HG02678 (cell line): ENCODE results near the gene AHDC1.
"Not testable (repeated sequence)": the region's sequence is repeated elsewhere in the genome, so short reads cannot be mapped to it uniquely, and the experiment has no call there.

Experiments
- ATAC-seq: cut with Tn5 transposase; IDR thresholded peaks from one replicate; pipeline ENCODE4 v1.9.1; 2021; ENCODE audit warnings: mild to moderate bottlenecking, moderate library complexity; ENCODE audit not compliant: unreplicated experiment

The AHDC1 gene

DNA sequence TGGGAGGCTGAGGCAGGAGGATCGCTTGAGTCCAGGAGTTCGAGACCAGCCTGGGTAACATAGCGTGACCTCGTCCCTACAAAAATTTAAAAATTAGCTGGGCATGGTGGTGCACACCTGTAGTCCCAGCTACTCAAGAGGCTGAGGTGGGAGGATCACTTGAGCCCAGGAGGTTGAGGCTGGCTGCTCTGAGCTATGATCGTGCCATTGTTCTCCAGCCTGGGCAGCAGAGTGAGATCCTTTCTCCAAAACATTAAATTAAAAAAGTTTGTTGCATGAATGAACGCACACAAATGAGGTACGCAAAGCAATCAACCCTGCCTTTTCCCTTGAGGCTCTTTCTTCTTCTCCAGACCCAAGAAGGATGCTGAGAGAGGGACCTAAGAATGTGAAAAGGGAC lies 50.1 kb downstream of the AHDC1 start:
- ATAC-seq = not testable (repeated sequence)

DNA sequence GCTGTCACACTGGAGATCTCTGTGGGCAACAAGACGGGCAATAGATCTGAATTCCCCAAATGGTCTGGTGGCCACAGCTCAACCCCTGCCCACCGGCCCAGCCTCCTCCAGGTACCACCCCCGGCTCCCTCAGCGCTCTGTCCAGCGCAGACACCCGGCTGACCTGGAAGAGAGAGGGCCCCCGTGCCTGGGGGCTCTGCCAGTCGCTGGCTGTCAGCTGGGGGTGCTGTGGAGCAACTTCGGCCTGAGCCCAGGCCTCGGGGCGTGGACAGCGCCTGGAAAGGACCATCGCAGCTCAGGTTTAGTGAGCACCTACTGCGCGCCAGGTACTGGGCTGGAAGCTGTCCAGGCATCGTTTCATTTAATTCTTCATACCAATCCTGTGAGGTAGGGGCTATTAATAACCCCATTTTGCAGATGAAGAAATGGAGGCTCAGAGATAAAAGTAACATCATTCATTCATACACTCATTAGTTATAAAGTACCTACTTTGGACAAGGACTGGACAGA lies 51.0 kb downstream of the AHDC1 start:
- no peak for ATAC-seq

DNA sequence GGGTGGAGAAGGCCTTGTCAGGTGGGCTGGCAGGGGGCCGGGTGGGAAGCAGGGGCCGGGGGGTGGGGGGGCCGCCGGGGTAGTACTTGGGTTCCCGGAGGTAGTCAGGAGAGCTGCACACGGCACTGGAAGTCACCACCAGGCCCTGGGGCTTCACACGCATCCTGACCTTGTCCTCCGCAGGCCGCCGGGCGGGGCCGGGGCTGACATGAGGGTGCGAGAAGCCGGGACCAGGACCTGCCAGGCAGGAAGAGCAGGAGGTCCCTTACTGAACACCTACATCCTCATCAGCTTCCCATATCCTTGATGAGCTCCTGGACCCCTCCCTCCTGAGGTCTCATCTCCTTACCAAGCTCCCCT lies 52.0 kb downstream of the AHDC1 start:
- no peak for ATAC-seq

DNA sequence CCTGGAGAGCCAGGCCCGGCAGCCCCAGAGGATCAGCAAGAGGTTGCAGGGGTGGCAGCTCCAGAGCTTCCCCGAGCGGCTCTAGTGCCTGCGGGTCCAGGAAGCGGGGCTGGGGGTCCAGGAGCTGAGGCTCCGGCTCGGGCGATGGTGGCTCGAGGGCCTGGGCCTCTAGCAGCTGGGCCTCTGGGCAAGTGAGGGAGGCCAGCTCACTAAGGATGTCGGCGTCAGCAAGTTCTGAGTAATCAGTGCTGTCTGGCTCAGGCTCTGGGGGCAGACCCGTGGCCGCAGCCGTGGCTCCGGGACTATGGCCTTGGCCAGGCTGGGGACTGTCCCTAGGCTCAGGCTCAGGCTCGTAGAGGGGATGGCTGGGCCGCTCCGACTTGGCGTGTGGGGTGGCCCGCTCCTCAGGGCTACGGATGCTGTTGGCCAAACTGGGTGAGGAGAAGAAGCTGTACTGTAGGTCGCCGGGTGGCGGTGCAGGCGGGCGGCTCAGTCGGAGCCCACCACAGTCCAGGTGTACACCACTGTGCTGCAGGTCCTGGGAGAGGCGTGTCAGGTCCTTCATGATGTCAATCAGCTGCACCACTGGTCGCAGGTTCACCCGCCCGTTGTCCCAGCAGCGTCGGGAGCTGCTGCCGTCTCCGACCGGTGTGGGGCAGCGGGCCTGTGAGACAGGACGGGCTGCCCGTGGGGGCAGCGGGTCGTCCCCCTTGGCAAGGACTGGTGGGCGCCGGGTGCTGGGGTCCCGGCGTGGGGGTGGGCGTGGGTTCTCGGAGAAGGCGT lies 52.6 kb downstream of the AHDC1 start:
- ATAC-seq = no peak

DNA sequence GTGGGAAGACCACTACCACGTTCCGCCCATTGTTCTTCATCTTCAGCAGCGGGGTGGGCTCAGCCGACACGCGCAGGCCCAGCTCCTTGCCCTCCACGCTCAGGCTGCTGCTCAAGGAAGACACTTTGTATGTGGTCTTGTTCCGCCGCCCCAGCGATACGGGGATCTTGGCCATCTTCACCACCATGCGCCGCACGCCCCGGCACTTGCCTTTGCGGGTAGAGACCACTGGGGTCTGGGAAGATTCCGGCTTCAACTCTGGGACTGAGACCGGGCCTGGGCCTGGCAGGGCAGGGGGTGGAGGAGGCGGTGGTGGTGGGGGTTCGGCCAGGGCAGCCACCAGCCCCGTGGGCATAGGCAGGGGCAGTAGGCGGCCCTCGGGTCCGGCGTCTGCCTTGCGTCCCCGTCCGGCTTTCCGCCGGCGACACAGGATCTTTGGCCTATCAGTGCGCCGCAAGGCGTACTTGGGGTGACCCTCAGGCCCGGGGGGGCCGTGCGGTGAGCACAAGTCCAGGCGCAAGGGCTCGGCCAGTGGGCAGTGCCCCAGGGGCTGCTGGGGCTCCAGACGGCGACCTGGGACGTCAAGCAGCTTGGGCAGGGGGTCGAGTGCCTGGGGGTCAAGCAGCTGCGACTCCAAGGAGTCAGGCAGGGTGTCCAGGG lies 53.3 kb downstream of the AHDC1 start:
- no peak for ATAC-seq

DNA sequence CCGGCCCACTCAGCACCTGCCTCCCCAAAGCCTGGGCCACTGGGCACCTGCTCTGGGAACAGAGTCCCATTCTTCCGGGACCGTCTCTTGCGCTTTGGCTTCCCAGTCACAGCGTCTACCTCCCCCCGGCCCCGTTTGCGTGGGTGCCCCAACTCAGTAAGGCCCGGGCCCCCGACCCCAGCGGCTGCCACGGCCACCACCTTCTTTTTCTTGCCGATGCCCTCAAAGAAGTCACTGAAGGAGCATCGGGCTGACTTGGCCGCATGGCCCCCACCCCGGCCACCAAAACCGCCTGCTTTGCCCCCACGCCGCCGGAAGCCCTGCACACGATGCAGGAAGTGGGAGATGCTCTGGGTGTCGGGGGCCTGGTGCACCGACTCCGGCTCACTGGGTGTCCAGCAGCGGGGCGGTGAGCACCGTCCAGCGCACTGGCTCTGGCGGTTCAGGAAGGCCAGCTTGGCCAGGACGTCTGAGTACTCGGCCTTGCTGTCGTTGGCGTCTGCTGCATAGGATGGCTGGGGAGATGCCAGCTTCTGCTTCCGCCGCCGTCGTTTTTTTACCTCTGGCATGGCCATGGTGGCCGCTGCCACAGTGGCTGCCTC lies 54.0 kb downstream of the AHDC1 start:
- no peak for ATAC-seq

DNA sequence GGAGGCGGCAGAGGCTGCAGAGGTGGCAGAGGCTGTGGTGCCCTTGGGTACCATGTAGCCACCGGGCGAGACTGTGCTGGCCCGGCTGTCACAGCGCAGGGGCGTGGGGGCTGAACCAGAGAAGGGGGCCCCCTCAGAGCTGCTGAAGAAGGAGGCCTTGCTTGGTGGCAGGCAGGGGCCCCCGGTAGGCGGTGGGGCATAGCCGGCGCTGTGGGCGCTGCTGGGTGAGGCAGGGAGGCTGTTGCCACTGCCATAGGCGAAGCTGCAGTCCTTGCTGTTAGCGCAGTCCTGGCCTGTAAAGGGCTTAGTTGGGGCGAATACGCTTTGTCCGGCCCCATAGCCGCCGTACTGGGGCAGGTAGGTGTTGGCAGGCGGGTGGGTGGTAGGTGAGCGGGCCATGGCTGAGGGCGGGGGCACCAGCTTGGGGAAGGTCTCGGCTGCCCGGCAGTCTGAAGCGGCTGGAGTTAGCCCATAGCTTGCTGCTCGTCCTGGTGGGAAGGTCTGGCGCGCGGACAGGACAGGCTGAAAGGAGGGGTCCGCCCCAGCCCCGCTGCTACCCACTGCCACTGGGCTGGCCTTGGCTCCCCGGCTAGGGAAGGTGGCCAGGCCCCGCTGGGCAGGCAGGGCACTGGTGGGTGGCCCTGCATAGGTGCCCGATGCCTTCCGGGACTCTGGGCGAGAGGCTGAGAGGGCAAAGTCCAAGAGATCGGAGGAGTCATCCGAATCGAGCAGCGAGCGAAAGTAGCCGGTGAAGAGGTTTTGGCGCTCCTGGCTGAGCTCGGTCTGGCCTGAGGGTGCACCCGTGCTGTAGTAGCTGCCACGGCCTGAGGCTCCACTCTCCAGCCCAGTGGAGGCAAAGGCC lies 54.9 kb downstream of the AHDC1 start:
- no peak for ATAC-seq

DNA sequence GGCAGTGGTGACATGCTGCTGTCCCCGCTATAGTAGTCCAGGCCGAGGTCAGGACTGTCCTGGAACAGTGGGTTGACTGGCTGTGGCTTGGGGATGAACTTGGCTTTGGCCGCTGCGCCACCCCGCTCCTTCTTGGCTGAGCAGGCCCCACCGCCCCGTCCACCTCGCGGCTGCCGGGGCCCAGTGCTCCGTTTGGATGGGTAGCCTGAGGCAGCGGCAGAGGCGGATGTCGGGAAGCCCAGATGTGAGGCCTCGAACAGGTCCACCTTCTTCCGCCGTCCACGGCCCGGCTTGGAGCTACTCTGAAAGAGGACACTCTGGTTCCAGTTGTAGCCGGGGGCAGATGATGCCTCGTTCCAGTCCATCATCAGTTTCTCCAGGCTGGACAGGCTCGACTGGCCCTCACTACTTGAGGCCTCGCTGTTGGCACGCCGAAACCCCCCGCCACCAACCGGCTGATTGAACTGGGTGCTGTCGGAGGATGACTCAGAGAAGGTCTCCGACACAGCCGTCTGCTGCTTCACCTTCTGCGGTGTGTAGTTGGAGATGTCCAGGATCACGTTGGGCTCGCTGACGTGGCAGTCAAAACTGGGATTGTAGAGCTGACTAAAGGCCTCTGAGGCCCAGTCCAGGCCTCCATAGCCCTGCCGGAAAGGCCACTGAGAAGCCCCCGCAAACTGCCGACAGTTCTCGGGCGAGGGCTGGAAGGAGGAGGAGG lies 55.6 kb downstream of the AHDC1 start:
- no peak for ATAC-seq

DNA sequence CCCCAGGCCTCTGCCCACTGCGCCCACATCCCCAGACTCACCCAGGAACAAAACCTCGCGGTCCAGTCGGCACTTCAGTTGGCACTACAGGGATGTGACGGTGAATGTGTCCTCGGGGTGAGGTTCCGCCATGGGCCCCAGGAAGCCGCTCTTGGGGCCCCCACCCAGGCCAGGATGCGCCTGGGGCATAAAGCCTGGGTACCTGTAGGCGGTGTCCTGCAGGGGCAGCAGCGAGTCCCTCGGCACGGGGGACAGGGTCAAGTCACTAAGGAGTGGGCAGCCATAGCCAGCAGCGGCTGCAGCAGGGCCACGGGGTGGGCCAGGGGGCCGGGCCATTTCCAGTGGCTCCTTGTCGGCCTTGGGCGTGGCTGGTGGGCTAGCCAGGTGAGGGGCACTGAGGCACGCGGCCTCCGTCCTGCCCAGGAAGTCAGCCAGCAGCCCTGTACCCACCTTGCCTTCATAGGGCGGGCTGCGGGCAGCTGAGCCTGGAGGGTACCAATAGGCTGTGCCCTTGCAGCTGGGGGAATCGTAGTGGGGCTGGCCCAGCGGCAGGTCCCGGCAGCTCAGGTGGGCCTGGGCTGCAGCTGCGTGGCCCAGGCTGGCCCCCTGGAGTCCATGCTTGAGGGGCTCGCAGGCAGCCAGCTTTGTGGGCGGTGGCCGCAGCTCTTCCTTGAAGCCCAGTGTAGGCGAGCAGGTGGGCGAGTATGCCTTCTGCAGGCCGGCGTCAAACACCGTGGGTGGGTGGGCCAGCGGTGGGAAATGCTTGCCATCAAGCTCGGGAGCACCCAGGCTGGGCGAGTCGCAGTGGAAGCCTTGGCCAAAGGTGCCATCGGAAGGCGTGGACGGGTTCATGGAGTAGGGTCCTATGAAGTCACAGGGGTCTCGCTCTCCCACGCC lies 56.5 kb downstream of the AHDC1 start:
- ATAC-seq = no peak

DNA sequence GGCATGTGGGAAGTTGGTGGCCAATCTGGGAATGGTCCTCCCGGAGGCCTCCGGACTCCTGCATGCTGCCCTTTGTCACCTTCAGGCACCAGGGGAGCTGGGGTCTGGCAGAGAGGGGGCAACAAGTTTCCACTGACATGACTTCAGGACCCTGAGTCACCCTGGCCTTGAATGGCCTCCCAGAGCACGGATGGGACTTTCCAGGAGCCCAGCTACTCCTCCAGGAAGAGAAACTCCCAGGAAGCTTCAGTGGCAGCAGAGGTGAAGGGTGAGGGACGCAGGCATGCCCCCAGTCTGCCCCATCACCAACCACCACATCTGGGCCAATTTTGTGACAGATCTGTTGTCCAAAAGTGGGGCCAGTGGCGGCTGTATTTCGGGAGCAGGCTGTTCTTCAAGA lies 58.1 kb downstream of the AHDC1 start:
- no peak for ATAC-seq

DNA sequence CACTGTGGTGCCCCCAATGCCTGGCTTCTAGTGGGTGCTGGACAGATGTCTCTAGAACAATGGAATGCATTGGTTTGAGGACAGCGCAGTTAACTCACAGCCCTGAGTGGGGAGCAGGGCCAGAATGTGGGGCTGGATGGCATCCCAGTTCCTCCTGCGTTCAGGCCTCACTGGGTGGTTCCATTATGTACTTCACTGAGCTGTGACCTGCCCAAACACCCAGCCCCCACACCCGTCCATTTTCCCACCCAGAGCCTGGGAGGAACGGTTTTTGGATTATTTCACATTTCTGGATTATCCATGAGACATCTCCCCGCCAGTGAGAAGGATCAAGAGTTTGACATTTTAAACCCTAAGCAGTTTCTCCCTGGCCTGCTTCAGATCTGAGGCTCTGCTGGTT lies 58.7 kb downstream of the AHDC1 start:
- ATAC-seq = no peak

DNA sequence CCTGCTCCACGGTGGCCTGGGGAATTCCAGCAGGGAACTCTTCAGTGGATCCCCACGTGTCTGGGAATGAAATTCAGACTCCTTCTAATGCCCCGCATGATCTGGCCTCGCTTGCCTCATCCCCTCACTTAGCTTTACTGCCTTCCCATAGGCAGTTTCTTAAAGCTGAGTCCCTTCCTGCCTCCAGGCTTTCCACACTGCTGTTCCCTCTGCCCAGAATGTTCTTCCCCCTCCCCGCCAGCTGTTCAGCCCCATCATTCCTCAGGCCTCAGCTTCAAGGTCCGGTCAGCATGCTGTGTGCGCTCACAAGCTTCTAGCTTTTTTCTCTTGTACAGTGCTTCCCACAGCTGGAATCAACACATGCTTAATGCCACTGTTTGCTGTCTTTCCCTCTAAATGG lies 59.1 kb downstream of the AHDC1 start:
- no peak for ATAC-seq

DNA sequence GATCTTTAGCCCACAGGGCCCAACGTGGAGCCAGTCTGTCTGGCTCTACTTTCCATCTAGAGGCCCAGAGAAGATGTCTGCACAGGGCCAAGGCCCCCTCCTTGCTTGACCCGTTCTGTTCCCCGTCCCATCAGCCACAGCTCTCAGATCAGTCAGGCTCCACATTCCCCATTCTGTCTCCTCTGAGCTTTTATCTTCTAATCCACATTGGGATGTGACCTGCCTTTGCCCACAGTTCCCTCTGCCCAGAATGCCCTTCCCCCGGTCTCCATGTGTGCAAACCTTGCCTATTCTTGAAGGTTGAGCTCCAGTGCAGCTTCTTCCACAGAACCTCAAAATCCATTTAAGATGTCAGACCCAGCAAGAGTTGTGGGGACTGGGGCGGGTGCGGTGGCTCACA lies 60.7 kb downstream of the AHDC1 start:
- ATAC-seq = no peak

DNA sequence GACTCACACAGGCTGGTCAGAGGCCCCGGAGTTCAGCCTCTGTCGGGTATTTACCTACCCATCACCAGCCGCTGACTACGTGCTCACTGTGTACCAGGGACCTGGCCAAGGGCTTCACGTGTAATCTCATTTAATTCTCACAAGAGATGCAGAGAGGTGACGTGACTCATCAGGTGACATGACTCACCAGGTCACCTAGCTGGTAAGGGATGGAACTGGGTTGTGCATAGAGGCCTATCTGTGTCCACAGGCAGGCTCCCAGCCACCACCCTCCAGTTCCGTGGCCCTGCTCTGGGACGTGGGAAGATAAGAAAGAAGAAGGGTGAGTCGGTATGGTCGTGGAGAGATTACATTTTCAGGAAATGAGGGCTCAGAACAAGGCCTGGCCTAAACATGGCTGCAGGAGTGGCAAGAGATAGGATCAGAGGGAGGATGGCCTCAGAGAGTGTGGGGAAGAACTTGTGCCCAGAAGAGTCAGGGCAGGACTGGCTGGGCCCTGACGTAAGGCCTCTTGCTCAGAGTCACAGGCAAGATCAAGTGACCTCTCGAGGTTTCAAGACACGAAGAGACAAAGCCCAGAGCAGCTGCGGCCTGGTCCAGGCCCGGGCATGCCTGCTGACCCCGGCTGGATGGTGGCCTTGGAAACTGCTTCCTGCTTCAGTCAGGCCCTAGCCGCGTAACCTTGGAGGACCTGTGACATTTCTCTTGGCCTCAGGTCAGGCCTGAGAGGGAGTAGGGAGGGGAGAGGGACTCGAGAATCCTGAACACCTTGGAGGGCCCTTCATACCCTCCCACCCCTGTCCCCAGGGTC lies 61.3 kb downstream of the AHDC1 start:
- ATAC-seq = no peak

DNA sequence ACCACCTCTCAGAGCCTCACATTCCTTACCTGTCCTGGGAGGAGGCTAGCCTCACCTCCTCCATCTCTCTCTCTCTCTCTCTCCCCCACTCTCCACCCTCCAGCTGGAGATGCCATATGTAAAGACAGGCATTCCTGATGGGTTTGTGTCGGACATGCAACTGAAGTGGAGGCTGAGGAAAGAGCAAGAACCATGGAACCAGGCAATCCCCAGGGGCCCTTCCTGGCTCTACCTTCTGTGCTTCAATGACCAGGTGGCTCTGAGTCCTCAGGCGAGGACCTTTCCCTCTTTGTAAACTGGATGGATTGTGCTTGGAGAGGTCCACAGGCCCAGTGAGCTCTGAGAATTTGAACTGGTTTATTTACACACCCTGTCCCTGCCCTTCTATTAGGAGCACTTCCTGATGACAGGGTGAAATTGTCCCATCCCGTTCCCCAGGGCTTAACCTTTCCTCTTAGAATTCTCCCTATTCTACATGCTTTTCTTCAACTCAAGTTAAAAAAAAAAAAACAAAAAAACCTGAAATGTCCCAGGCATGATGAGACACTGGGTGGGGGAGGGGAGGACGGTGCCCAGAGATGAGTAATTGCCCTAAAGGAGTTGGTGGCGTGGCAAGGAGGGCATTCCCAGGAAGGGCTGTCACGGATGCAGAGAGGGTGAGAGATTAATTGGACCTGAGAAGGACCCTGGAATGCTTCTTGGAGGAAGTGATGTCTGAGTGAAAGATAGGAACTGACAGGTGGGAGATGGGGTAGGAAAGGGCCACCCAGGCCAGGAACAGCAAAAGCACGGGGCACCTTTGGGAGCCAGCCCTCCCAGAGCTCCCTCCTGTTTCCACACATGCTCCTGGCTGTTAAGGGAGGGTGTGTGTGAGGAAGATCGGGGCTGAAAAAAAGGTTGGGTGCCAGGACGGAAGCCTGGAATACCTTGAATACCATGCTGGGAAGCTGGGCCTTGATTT lies 63.8 kb downstream of the AHDC1 start:
- ATAC-seq = no peak

DNA sequence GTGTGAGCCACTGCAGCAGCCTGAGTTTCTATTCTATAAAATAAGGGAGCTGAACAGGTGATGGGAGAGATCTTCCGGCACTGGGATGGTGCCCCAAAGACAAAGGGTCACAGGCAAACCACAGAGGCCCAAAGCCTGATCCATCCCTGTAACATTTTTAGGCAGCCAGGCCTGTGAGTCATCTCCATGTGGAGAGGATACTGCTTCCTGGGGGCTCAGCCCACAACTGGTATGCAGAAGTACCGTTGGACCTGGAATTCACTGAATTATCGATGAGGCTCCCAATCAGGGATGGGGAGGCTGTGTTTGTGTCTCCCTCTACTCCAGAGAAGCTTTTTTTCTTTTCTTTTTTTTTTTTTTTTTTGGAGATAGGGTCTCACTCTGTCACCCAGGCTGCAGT lies 65.2 kb downstream of the AHDC1 start:
- no peak for ATAC-seq

DNA sequence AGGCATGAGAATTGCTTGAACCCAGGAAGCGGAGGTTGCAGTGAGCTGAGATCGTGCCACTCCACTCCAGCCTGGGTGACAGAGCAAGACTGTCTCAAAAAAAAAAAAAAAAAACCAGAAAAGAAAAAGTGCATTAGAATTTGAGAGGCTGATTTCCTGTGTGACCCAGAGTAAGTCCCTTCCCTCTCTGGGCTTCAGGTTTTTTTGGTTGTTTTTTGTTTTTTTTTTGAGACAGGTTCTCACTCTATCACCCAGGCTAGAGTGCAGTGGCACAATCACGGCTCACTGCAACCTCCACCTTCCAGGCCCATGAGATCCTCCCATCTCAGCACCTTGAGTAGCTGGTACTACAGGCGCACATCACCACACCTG lies 65.7 kb downstream of the AHDC1 start:
- ATAC-seq = not testable (repeated sequence)

DNA sequence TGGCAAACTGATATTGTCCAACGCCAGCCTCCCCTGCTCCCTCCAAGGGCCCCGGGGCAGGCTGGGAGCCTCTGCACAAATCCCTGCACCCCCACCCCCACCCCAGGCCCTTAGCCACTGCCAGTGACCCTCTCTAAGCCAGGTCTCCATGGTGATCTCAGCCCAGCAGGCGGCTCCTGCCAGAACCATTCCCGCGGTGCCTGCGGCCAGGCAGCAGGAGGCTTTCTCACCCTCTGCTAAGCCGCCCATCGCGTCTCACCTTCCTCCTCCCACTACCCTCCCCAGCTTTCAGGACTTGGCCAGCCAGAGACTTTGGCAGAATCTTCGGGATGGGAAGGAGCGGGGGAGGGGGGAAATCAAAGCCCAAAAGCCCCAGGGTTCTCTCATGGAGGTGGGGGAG lies 67.2 kb downstream of the AHDC1 start:
- ATAC-seq = no peak
